Loucy (cell line): ENCODE measurements around the gene TAS2R13.

Experiments used
- EZH2phosphoT487 ChIP-seq: fragments of 200-600 bp; IDR thresholded peaks from 2 replicates; pipeline ENCODE4 v1.6.1; 2018; ENCODE audit warnings: antibody characterized with exemption, mild to moderate bottlenecking, moderate library complexity, borderline replicate concordance
- TF ChIP-seq, protein P1 (sequence below): fragments of 200-600 bp; sonication (generic); conservative IDR thresholded peaks from 2 replicates; pipeline ENCODE4 v1.5.1; 2014; ENCODE audit warnings: mild to moderate bottlenecking, antibody characterized with exemption, low read length

DNA sequence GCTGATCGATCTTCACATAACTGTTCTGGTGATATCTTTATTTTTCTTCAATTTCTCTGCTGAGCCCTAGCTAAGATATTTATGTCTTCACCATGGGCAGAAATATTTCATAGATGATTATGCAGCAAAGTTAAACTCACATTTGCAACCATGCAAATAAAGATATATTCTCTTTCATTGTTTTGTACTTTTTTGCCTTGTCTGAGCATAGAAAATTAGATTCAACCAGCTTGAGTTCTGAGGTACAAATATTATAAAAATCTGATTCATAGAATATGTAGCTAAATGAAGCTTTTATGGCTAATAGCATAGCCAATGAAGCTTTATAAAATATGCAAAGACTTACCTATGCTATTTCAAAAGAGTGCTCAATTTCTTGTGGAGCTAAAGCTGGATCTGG, at the start of gene TAS2R13:
- TF ChIP-seq, protein P1, sequence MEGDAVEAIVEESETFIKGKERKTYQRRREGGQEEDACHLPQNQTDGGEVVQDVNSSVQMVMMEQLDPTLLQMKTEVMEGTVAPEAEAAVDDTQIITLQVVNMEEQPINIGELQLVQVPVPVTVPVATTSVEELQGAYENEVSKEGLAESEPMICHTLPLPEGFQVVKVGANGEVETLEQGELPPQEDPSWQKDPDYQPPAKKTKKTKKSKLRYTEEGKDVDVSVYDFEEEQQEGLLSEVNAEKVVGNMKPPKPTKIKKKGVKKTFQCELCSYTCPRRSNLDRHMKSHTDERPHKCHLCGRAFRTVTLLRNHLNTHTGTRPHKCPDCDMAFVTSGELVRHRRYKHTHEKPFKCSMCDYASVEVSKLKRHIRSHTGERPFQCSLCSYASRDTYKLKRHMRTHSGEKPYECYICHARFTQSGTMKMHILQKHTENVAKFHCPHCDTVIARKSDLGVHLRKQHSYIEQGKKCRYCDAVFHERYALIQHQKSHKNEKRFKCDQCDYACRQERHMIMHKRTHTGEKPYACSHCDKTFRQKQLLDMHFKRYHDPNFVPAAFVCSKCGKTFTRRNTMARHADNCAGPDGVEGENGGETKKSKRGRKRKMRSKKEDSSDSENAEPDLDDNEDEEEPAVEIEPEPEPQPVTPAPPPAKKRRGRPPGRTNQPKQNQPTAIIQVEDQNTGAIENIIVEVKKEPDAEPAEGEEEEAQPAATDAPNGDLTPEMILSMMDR, result no peak
- TF ChIP-seq EZH2phosphoT487, result no peak
